HepG2 (cell line): ENCODE data around the gene WDR81. TPM values are rescaled to one million over a fixed set of nuclear protein-coding genes. Genes with fewer than 3 reads are reported as not detected.

Experiments used
- ARNTL ChIP-seq: sonication (generic); formaldehyde crosslinking; IDR thresholded peaks from 2 replicates; pipeline ENCODE4 v1.4.0; 2020; ENCODE audit warnings: mild to moderate bottlenecking, missing genetic modification reagents
- ATF7 ChIP-seq, 2 experiments: fragments of 450-650 bp in 1 of 2; sonication (generic) in 1 of 2; formaldehyde crosslinking in 1 of 2; IDR thresholded peaks; 2 replicates each; pipeline versions ENCODE4 v1.4.0 to v1.6.1; 2016 to 2020; ENCODE audit warnings: antibody characterized with exemption in 1 of 2, mild to moderate bottlenecking in 1 of 2, missing genetic modification reagents in 1 of 2
- BORCS8-MEF2B ChIP-seq: sonication (generic); formaldehyde crosslinking; IDR thresholded peaks from 2 replicates; pipeline ENCODE4 v1.8.0; 2022; ENCODE audit warnings: mild to moderate bottlenecking, missing genetic modification reagents
- HNRNPL ChIP-seq: fragments of 200-400 bp; formaldehyde crosslinking; IDR thresholded peaks from 2 replicates; pipeline ENCODE4 v1.6.1; 2017; ENCODE audit warnings: mild to moderate bottlenecking, low read depth, low read length
- KAT2B ChIP-seq: fragments of 150-350 bp; IDR thresholded peaks from 2 replicates; pipeline ENCODE4 v1.6.1; 2014; ENCODE audit warnings: low read depth, low read length, borderline replicate concordance
- KDM5B ChIP-seq: sonication (generic); formaldehyde crosslinking; IDR thresholded peaks from 2 replicates; pipeline ENCODE4 v1.4.0; 2020; ENCODE audit warnings: missing genetic modification reagents, mild to moderate bottlenecking, borderline replicate concordance
- MEIS1 ChIP-seq: sonication (generic); formaldehyde crosslinking; IDR thresholded peaks from 2 replicates; pipeline ENCODE4 v1.9.0; 2021; ENCODE audit warnings: mild to moderate bottlenecking, missing genetic modification reagents, moderate library complexity, borderline replicate concordance
- NR2C2 ChIP-seq: sonication (generic); formaldehyde crosslinking; IDR thresholded peaks from 2 replicates; pipeline ENCODE4 v1.4.0; 2020; ENCODE audit warnings: missing genetic modification reagents, mild to moderate bottlenecking, moderate library complexity, borderline replicate concordance
- NR2F6 ChIP-seq, 2 experiments: IDR thresholded peaks; 2 replicates each; pipeline ENCODE4 v1.6.1; 2016; ENCODE audit warnings: antibody characterized with exemption in 1 of 2, mild to moderate bottlenecking in 1 of 2
- POLR2A ChIP-seq, 2 experiments: IDR thresholded peaks; 2 replicates each; pipeline ENCODE4 v1.6.1; 2011; ENCODE audit warnings: low read depth in 2 of 2, low read length in 2 of 2, mild to moderate bottlenecking in 1 of 2, moderate library complexity in 1 of 2; ENCODE audit not compliant: insufficient read depth in 1 of 2
- RXRA ChIP-seq: sonication (generic); formaldehyde crosslinking; IDR thresholded peaks from 2 replicates; pipeline ENCODE4 v1.5.1; 2020; ENCODE audit warnings: missing genetic modification reagents
- SPEN ChIP-seq: sonication (generic); formaldehyde crosslinking; IDR thresholded peaks from 2 replicates; pipeline ENCODE4 v1.5.1; 2020; ENCODE audit warnings: low read depth, mild to moderate bottlenecking, missing genetic modification reagents
- ZBTB3 ChIP-seq: sonication (generic); formaldehyde crosslinking; IDR thresholded peaks from 2 replicates; pipeline ENCODE4 v1.4.0; 2020; ENCODE audit warnings: low read depth, mild to moderate bottlenecking, moderate library complexity, missing genetic modification reagents, borderline replicate concordance
- ZBTB33 ChIP-seq: sonication (generic); formaldehyde crosslinking; IDR thresholded peaks from 2 replicates; pipeline ENCODE4 v1.4.0; 2020; ENCODE audit warnings: missing genetic modification reagents
- ZFX ChIP-seq: sonication (generic); formaldehyde crosslinking; IDR thresholded peaks from 2 replicates; pipeline ENCODE4 v1.4.0; 2020; ENCODE audit warnings: mild to moderate bottlenecking, low read depth, missing genetic modification reagents, moderate library complexity
- ZNF275 ChIP-seq: sonication (generic); formaldehyde crosslinking; IDR thresholded peaks from 2 replicates; pipeline ENCODE4 v1.8.0; 2022; ENCODE audit warnings: missing genetic modification reagents, mild to moderate bottlenecking, inconsistent platforms, borderline replicate concordance
- ZNF687 ChIP-seq: sonication (generic); formaldehyde crosslinking; IDR thresholded peaks from 2 replicates; pipeline ENCODE4 v1.5.1; 2020; ENCODE audit warnings: mild to moderate bottlenecking, missing genetic modification reagents, moderate library complexity
- ZSCAN9 ChIP-seq: IDR thresholded peaks from 2 replicates; pipeline ENCODE4 v1.6.1; 2016; ENCODE audit warnings: borderline replicate concordance
- polyA plus RNA-seq, 8 experiments: library from polyadenylated mRNA; depleted of rRNA in 3 of 8; stranded (reverse) in 7 of 8; unstranded in 1 of 8; fragments of >200 nt; fragmentation: Illumina TruSeq in 4 of 8; extraction: Trizol in 4 of 8; gene quantifications; 2 replicates each; pipeline versions ENCODE4 v1.2.1 to v1.2.3, GENCODE V29; 2011 to 2016; ENCODE audit warnings: low read depth in 4 of 8, missing spikeins in 1 of 8, mixed read lengths in 1 of 8; ENCODE audit not compliant: insufficient read depth in 1 of 8
- total RNA-seq, 5 experiments: library from RNA; depleted of rRNA; stranded (reverse); fragments of >200 nt; fragmentation: Illumina TruSeq; extraction: Trizol; gene quantifications; 2 replicates each; pipeline ENCODE4 v1.2.3, GENCODE V29; 2016; ENCODE audit warnings: low read depth in 1 of 5
- TF ChIP-seq, protein P1 (sequence below): sonication (generic); formaldehyde crosslinking; IDR thresholded peaks from 2 replicates; pipeline ENCODE4 v1.4.0; 2020; ENCODE audit warnings: mild to moderate bottlenecking, low read depth, missing genetic modification reagents

WDR81 gene
- total and polyA plus RNA-seq, 2 of the 13 experiments (the other 11 are each of a cell fraction or from before 2014, with no cell fraction given): 9.1 to 16.7 TPM

DNA sequence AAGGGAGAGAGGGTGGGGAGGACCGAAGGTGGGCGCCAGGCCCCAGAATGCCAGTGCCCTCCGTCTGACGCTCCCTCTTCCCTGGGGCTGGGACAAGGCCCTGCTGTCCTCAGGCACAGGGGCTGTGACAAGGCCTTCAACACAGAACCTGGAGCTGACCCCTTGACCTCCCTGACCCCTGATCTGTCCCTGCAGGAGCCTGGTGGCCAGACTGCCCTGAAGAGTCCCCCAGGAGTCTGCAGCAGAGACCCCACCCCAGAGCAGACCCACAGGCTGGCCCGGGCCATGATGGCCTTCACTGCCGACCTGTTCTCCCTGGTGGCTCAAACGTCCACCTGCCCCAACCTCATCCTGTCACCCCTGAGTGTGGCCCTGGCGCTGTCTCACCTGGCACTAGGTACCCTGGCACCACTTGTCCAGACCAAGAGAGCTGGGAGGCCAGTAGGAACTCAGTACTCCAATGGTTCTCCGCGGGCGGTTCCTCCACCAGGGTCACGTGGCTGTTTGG lies 21.1 kb downstream of the WDR81 start (continued):
- TF ChIP-seq ZBTB33 (CRISPR knock-in tag) (peak; percentile 65; the same call in 1 of the 2 replicates), NR2C2 (CRISPR knock-in tag) (0 out of 2 replicates have a peak, but pooled peaks have one; percentile 41), BORCS8-MEF2B (CRISPR knock-in tag) (0 out of 2 replicates have a peak, but pooled peaks have one; percentile 51), SPEN (CRISPR knock-in tag) (no peak), ARNTL (CRISPR knock-in tag) (peak; percentile 61; the same call in 1 of the 2 replicates), ZNF687 (CRISPR knock-in tag) (peak; percentile 56), HNRNPL (0 out of 2 replicates have a peak, but pooled peaks have one; percentile 65), NR2F6 (IDR thresholded peaks at IDR 0.05) (peak; percentile 78), NR2F6 (CRISPR knock-in tag; IDR thresholded peaks at IDR 0.05) (peak; percentile 40; the same call in 1 of the 2 replicates), ZFX (peak; percentile 53; the same call in 1 of the 2 replicates), ZNF275 (CRISPR knock-in tag) (no peak), KAT2B (no peak), ZBTB3 (no peak), MEIS1 (CRISPR knock-in tag) (0 out of 2 replicates have a peak, but pooled peaks have one; percentile 41), POLR2A (IDR thresholded peaks at IDR 0.05; ENCODE audit: insufficient read depth in 1 of 2, low read depth in 2 of 2, low read length in 2 of 2) (peak in 1 of 2 experiments; percentile 34; a peak in 2 of 4 replicates), ZSCAN9 (CRISPR knock-in tag) (no peak), ATF7 (IDR thresholded peaks at IDR 0.05) (no peak), ATF7 (CRISPR knock-in tag; IDR thresholded peaks at IDR 0.05) (no peak), KDM5B (CRISPR knock-in tag) (peak; percentile 33; the same call in 1 of the 2 replicates), RXRA (0 out of 2 replicates have a peak, but pooled peaks have one; percentile 27)
- TF ChIP-seq, protein P1, sequence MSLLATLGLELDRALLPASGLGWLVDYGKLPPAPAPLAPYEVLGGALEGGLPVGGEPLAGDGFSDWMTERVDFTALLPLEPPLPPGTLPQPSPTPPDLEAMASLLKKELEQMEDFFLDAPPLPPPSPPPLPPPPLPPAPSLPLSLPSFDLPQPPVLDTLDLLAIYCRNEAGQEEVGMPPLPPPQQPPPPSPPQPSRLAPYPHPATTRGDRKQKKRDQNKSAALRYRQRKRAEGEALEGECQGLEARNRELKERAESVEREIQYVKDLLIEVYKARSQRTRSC (CRISPR knock-in tag): 0 out of 2 replicates have a peak, but pooled peaks have one; percentile 42
